HG03558 (cell line): ENCODE results near the gene COPS3.

ENCODE experiments used
- ATAC-seq: cut with Tn5 transposase; IDR thresholded peaks from one replicate; pipeline ENCODE4 v1.9.1; 2021; ENCODE audit warnings: moderate number of reproducible peaks; ENCODE audit not compliant: unreplicated experiment; ENCODE audit errors: extremely low read depth

COPS3 gene

GRCh38 chr17:17252149-17252661 lies 28.8 kb downstream of the COPS3 start:
- no peak for ATAC-seq

- no peak for ATAC-seq
Observed at GRCh38 chr17:17246879-17247278, 34.2 kb downstream of the COPS3 start.

- ATAC-seq, result no peak
Observed at GRCh38 chr17:17243163-17243562, 37.9 kb downstream of the COPS3 start.

GRCh38 chr17:17242246-17242645 lies 38.8 kb downstream of the COPS3 start:
- ATAC-seq, result no peak

- no peak for ATAC-seq
Observed at GRCh38 chr17:17241656-17242055, 39.4 kb downstream of the COPS3 start.

GRCh38 chr17:17239832-17240231 lies 41.2 kb downstream of the COPS3 start:
- ATAC-seq, result no peak

GRCh38 chr17:17237026-17237799 lies 43.8 kb downstream of the COPS3 start, which contains the start of gene FLCN:
FLCN (minus strand) TSS chr17:17237168; CDS start chr17:17228137, 9,031 bp downstream.
- peak; percentile 77 for ATAC-seq

GRCh38 chr17:17236295-17237025 lies 44.6 kb downstream of the COPS3 start:
- ATAC-seq, result no peak

GRCh38 chr17:17235212-17236174 lies 45.6 kb downstream of the COPS3 start:
- ATAC-seq, result no peak

- no peak for ATAC-seq
Observed at GRCh38 chr17:17232303-17232621, 48.8 kb downstream of the COPS3 start.

- no peak for ATAC-seq
Observed at GRCh38 chr17:17231621-17232302, 49.3 kb downstream of the COPS3 start.

- ATAC-seq, result no peak
Observed at GRCh38 chr17:17229416-17230384, 51.3 kb downstream of the COPS3 start.

- ATAC-seq, result no peak
Observed at GRCh38 chr17:17228521-17229279, 52.3 kb downstream of the COPS3 start.

- no peak for ATAC-seq
Observed at GRCh38 chr17:17227608-17228520, 53.2 kb downstream of the COPS3 start.

- no peak for ATAC-seq
Observed at GRCh38 chr17:17226451-17227265, 54.4 kb downstream of the COPS3 start.

GRCh38 chr17:17225901-17226300 lies 55.1 kb downstream of the COPS3 start:
- ATAC-seq, result no peak
